HepG2 (cell line): Measurements from ENCODE around the gene ZKSCAN1. TPM values are rescaled to one million over a fixed set of nuclear protein-coding genes. Genes with fewer than 3 reads are reported as not detected.

Experiments
- AHR ChIP-seq: IDR thresholded peaks from 2 replicates; pipeline ENCODE4 v1.6.1; 2018; ENCODE audit warnings: missing genetic modification reagents, missing compliant biosample characterization
- GMEB1 ChIP-seq: sonication (generic); formaldehyde crosslinking; IDR thresholded peaks from 2 replicates; pipeline ENCODE4 v1.5.1; 2020; ENCODE audit warnings: missing genetic modification reagents, mild to moderate bottlenecking, borderline replicate concordance
- MAFK ChIP-seq, 2 experiments: IDR thresholded peaks in 1 of 2; conservative IDR thresholded peaks in 1 of 2; 2 replicates each; pipeline ENCODE4 v1.6.1; 2011; ENCODE audit warnings: improper control_type of control experiment in 2 of 2, low read length in 2 of 2
- PAXIP1 ChIP-seq: sonication (generic); formaldehyde crosslinking; conservative IDR thresholded peaks from 2 replicates; pipeline ENCODE4 v1.4.0; 2020; ENCODE audit warnings: mild to moderate bottlenecking, missing genetic modification reagents, moderate library complexity
- UBTF ChIP-seq: sonication (generic); formaldehyde crosslinking; IDR thresholded peaks from 2 replicates; pipeline ENCODE4 v1.4.0; 2020; ENCODE audit warnings: mild to moderate bottlenecking, missing genetic modification reagents
- ZBTB33 ChIP-seq: sonication (generic); formaldehyde crosslinking; IDR thresholded peaks from 2 replicates; pipeline ENCODE4 v1.4.0; 2020; ENCODE audit warnings: missing genetic modification reagents
- ZXDC ChIP-seq: sonication (generic); formaldehyde crosslinking; IDR thresholded peaks from 2 replicates; pipeline ENCODE4 v1.5.0; 2020; ENCODE audit warnings: mild to moderate bottlenecking, missing genetic modification reagents
- polyA plus RNA-seq, 8 experiments: library from polyadenylated mRNA; depleted of rRNA in 3 of 8; stranded (reverse) in 7 of 8; unstranded in 1 of 8; fragments of >200 nt; fragmentation: Illumina TruSeq in 4 of 8; extraction: Trizol in 4 of 8; gene quantifications; 2 replicates each; pipeline versions ENCODE4 v1.2.1 to v1.2.3, GENCODE V29; 2011 to 2016; ENCODE audit warnings: low read depth in 4 of 8, missing spikeins in 1 of 8, mixed read lengths in 1 of 8; ENCODE audit not compliant: insufficient read depth in 1 of 8
- total RNA-seq, 5 experiments: library from RNA; depleted of rRNA; stranded (reverse); fragments of >200 nt; fragmentation: Illumina TruSeq; extraction: Trizol; gene quantifications; 2 replicates each; pipeline ENCODE4 v1.2.3, GENCODE V29; 2016; ENCODE audit warnings: low read depth in 1 of 5

ZKSCAN1 gene
- total and polyA plus RNA-seq, 2 of the 13 experiments (the other 11 are each of a cell fraction or from before 2014, with no cell fraction given): 46.4 to 60.6 TPM

- TF ChIP-seq UBTF (CRISPR knock-in tag) (0 out of 2 replicates have a peak, but pooled peaks have one; percentile 17), ZBTB33 (CRISPR knock-in tag) (peak; percentile 93), MAFK (conservative IDR thresholded peaks at IDR 0.05 in 1 of 2, IDR thresholded peaks at IDR 0.05 in 1 of 2; ENCODE audit: low read length in 2 of 2) (0 out of 4 replicates have a peak, but pooled peaks of 1 of the 2 experiments have one; percentile 30), AHR (CRISPR knock-in tag) (no peak), PAXIP1 (no peak; the same call in 1 of the 2 replicates), ZXDC (CRISPR knock-in tag) (no peak), GMEB1 (CRISPR knock-in tag) (no peak)
Observed at GRCh38 chr7:100077205-100077604, 61.8 kb downstream of the ZKSCAN1 start (continued).
